HL-60 (cell line): Measurements from ENCODE around the gene MCM3AP.

Experiments used
- CTCF ChIP-seq: IDR thresholded peaks from one replicate; pipeline ENCODE4 v1.5.1; 2011; ENCODE audit warnings: low read length, control low read depth, inconsistent platforms; ENCODE audit not compliant: insufficient read depth
- GABPA ChIP-seq: IDR thresholded peaks from 2 replicates; pipeline ENCODE4 v1.6.1; 2012; ENCODE audit warnings: low read depth
- POLR2AphosphoS5 ChIP-seq: IDR thresholded peaks from 2 replicates; pipeline ENCODE4 v1.6.1; 2012; ENCODE audit warnings: low read depth
- SPI1 ChIP-seq: IDR thresholded peaks from 2 replicates; pipeline ENCODE4 v1.6.1; 2012; ENCODE audit warnings: low read depth, mild to moderate bottlenecking, borderline replicate concordance
- TF ChIP-seq, protein P1 (sequence below): IDR thresholded peaks from 2 replicates; pipeline ENCODE4 v1.6.1; 2012; ENCODE audit warnings: low read depth; ENCODE audit not compliant: insufficient replicate concordance

- TF ChIP-seq POLR2AphosphoS5 (no peak), CTCF (no peak), GABPA (no peak), SPI1 (no peak)
- TF ChIP-seq, protein P1, sequence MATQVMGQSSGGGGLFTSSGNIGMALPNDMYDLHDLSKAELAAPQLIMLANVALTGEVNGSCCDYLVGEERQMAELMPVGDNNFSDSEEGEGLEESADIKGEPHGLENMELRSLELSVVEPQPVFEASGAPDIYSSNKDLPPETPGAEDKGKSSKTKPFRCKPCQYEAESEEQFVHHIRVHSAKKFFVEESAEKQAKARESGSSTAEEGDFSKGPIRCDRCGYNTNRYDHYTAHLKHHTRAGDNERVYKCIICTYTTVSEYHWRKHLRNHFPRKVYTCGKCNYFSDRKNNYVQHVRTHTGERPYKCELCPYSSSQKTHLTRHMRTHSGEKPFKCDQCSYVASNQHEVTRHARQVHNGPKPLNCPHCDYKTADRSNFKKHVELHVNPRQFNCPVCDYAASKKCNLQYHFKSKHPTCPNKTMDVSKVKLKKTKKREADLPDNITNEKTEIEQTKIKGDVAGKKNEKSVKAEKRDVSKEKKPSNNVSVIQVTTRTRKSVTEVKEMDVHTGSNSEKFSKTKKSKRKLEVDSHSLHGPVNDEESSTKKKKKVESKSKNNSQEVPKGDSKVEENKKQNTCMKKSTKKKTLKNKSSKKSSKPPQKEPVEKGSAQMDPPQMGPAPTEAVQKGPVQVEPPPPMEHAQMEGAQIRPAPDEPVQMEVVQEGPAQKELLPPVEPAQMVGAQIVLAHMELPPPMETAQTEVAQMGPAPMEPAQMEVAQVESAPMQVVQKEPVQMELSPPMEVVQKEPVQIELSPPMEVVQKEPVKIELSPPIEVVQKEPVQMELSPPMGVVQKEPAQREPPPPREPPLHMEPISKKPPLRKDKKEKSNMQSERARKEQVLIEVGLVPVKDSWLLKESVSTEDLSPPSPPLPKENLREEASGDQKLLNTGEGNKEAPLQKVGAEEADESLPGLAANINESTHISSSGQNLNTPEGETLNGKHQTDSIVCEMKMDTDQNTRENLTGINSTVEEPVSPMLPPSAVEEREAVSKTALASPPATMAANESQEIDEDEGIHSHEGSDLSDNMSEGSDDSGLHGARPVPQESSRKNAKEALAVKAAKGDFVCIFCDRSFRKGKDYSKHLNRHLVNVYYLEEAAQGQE: no peak
Observed at GRCh38 chr21:46205766-46206162, 79.6 kb downstream of the MCM3AP start.
